Endodermal cell (in vitro differentiated cells): Measurements from ENCODE around the gene KCNT2. TPM values are rescaled to one million over a fixed set of nuclear protein-coding genes. Genes with fewer than 3 reads are reported as not detected.

Experiments
- DNase-seq: peaks from one replicate; pipeline ENCODE4 v3.0.0-alpha.2; 2017
- H3K27ac ChIP-seq: 2 replicates; pipeline ENCODE4 v1.5.1; 2013; ENCODE audit warnings: mild to moderate bottlenecking, low read depth, low read length, moderate library complexity
- H3K27me3 ChIP-seq: 2 replicates; pipeline ENCODE4 v1.6.1; 2013; ENCODE audit warnings: mild to moderate bottlenecking, low read length, moderate library complexity; ENCODE audit not compliant: insufficient read depth, control insufficient read depth, poor library complexity, severe bottlenecking
- H3K36me3 ChIP-seq: 2 replicates; pipeline ENCODE4 v1.7.0; 2013; ENCODE audit warnings: mild to moderate bottlenecking, low read length, moderate library complexity; ENCODE audit not compliant: control insufficient read depth, insufficient read depth
- H3K4me1 ChIP-seq: one replicate; pipeline ENCODE4 v1.7.0; 2013; ENCODE audit warnings: low read length; ENCODE audit not compliant: control insufficient read depth, insufficient read depth
- H3K4me3 ChIP-seq: 2 replicates; pipeline ENCODE4 v1.5.1; 2013; ENCODE audit warnings: mild to moderate bottlenecking, low read length, moderate library complexity
- H3K9ac ChIP-seq: 2 replicates; pipeline ENCODE4 v1.6.1; 2013; ENCODE audit warnings: mild to moderate bottlenecking, low read length, moderate library complexity; ENCODE audit not compliant: poor library complexity, severe bottlenecking; ENCODE audit errors: extremely low read depth
- H3K9me3 ChIP-seq: 2 replicates; pipeline ENCODE4 v1.6.1; 2013; ENCODE audit warnings: mild to moderate bottlenecking, low read length, moderate library complexity; ENCODE audit not compliant: control insufficient read depth
- H3K27ac Mint-ChIP-seq: 2 replicates; pipeline ENCODE4 v1.8.0; 2020; ENCODE audit warnings: mixed read lengths
- H3K27me3 Mint-ChIP-seq: 2 replicates; pipeline ENCODE4 v1.8.0; 2021; ENCODE audit warnings: mild to moderate bottlenecking, mixed read lengths; ENCODE audit not compliant: insufficient read depth
- H3K36me3 Mint-ChIP-seq: 2 replicates; pipeline ENCODE4 v1.8.0; 2020; ENCODE audit warnings: low read depth, mixed read lengths
- H3K4me1 Mint-ChIP-seq: 2 replicates; pipeline ENCODE4 v1.8.0; 2020; ENCODE audit warnings: mixed read lengths
- H3K4me3 Mint-ChIP-seq: 2 replicates; pipeline ENCODE4 v1.8.0; 2020; ENCODE audit warnings: mild to moderate bottlenecking, moderate library complexity, mixed read lengths
- H3K9me3 Mint-ChIP-seq: 2 replicates; pipeline ENCODE4 v1.8.0; 2020; ENCODE audit warnings: mild to moderate bottlenecking, mixed read lengths
- CTCF ChIP-seq: fragments of 200-600 bp; sonication (generic); conservative IDR thresholded peaks from 2 replicates; pipeline ENCODE4 v1.5.0; 2021; ENCODE audit warnings: antibody characterized with exemption, mild to moderate bottlenecking
- WGBS, 2 experiments: methylation state at CpG; one replicate each; pipeline versions ENCODE4 v1.1.5 to v1.1.7; 2013; ENCODE audit warnings: missing lambda C conversion rate in 2 of 2, mixed read lengths in 1 of 2; ENCODE audit not compliant: insufficient coverage in 1 of 2, insufficient read length in 1 of 2; 5-methylcytosine and 5-hydroxymethylcytosine counted together
- total RNA-seq, 2 donors: library from RNA; stranded (reverse); fragmentation: NEBNext Ultra II Directional in 1 of 2; extraction: Animal tissue kit (Norgen Biotek cat#: 25700) in 1 of 2; gene quantifications; 2 replicates in 1 of 2; 3 replicates in 1 of 2; pipeline ENCODE4 v1.2.1, GENCODE V29; 2021

KCNT2 gene
- total RNA-seq, 2 donors from 2014 or later = 9.1 to 12.1 TPM

GRCh38 chr1:196654271-196654670 is 46.0 kb upstream of the KCNT2 start:
- H3K9me3 ChIP-seq = no peaks in the 10 kb centered on the region
- no peak for TF ChIP-seq CTCF
- H3K4me1 ChIP-seq = no peaks in the 10 kb centered on the region
- no peak overlapping the region for H3K27ac Mint-ChIP-seq
- no peaks in the 10 kb centered on the region for H3K27me3 Mint-ChIP-seq
- no peak overlapping the region for H3K4me3 Mint-ChIP-seq
- H3K36me3 Mint-ChIP-seq = no peaks in the 10 kb centered on the region
- H3K27ac ChIP-seq = no peak overlapping the region
- no peaks in the 10 kb centered on the region for H3K36me3 ChIP-seq
- H3K4me3 ChIP-seq = no peak overlapping the region
- no peaks in the 10 kb centered on the region for H3K27me3 ChIP-seq
- no peak for DNase-seq
- H3K9ac ChIP-seq = no peak overlapping the region
- H3K9me3 Mint-ChIP-seq = no peaks in the 10 kb centered on the region
- WGBS, 2 experiments = 90 to 100% methylated on average over 1 of the region's 2 CpGs
- H3K4me1 Mint-ChIP-seq = no peaks in the 10 kb centered on the region

GRCh38 chr1:196651637-196652215 is 43.5 kb upstream of the KCNT2 start, which contains the start of gene CFH:
TSS of gene CFH (plus strand) at chr1:196652043. CDS start at chr1:196652118, 75 bp downstream.
- no peak for TF ChIP-seq CTCF
- no peaks in the 10 kb centered on the region for H3K27me3 ChIP-seq
- H3K4me3 Mint-ChIP-seq = no peak within 1 kb of the TSS
- no peak within 1 kb of the TSS for H3K4me3 ChIP-seq
- no peaks in the 10 kb centered on the region for H3K4me1 ChIP-seq
- WGBS, 2 experiments = 88 to 94% methylated on average over 3 to 5 of the region's 5 CpGs
- no peak for DNase-seq
- no peaks in the 10 kb centered on the region for H3K4me1 Mint-ChIP-seq
- no peaks in the 10 kb centered on the region for H3K9me3 Mint-ChIP-seq
- H3K9me3 ChIP-seq = no peaks in the 10 kb centered on the region
- no peak within 1 kb of the TSS for H3K27ac Mint-ChIP-seq
- no peaks in the 10 kb centered on the region for H3K36me3 ChIP-seq
- H3K9ac ChIP-seq = no peak within 1 kb of the TSS
- H3K27ac ChIP-seq = no peak within 1 kb of the TSS
- H3K27me3 Mint-ChIP-seq = no peaks in the 10 kb centered on the region
- H3K36me3 Mint-ChIP-seq = no peaks in the 10 kb centered on the region

GRCh38 chr1:196651079-196651478 is 42.8 kb upstream of the KCNT2 start:
- TF ChIP-seq CTCF = no peak
- Mint-ChIP-seq H3K27me3 (no peaks in the 10 kb centered on the region), H3K27ac (no peak overlapping the region), H3K4me1 (no peaks in the 10 kb centered on the region), H3K4me3 (no peak overlapping the region), H3K36me3 (no peaks in the 10 kb centered on the region), H3K9me3 (no peaks in the 10 kb centered on the region)
- DNase-seq = no peak
- 91% methylated on average over 3 of the region's 3 CpGs; no CpG with 5 or more reads in 1 of the 2 experiments for WGBS, 2 experiments
- Histone ChIP-seq H3K4me3 (no peak overlapping the region), H3K27ac (no peak overlapping the region), H3K9me3 (no peaks in the 10 kb centered on the region), H3K4me1 (no peaks in the 10 kb centered on the region), H3K9ac (no peak overlapping the region), H3K36me3 (no peaks in the 10 kb centered on the region), H3K27me3 (no peaks in the 10 kb centered on the region)
